Measurements from ENCODE around the gene DNER.

Gene DNER

GRCh38 chr2:229467783-229468182, 246.6 kb downstream of the DNER start:
- DNase-seq (ENCODE audit: low read depth in 1 of 2, low spot score in 1 of 2) = no peak
- Histone ChIP-seq H3K27ac (replicated peaks) (no peak overlapping the region), H3K4me3 (replicated peaks; ENCODE audit: insufficient read depth, low read length) (no peak overlapping the region), H3K27me3 (ENCODE audit: insufficient read depth, poor library complexity, severe bottlenecking) (no peaks in the 10 kb centered on the region)
- TF ChIP-seq SPI1 (IDR thresholded peaks at IDR 0.05; ENCODE audit: borderline replicate concordance, low read depth) (no peak), REST (IDR thresholded peaks at IDR 0.05; ENCODE audit: insufficient replicate concordance, low read depth) (no peak), GABPA (IDR thresholded peaks at IDR 0.05; ENCODE audit: low read depth) (no peak), POLR2AphosphoS5 (IDR thresholded peaks at IDR 0.05; ENCODE audit: low read depth) (no peak)
- TF ChIP-seq, protein P1, sequence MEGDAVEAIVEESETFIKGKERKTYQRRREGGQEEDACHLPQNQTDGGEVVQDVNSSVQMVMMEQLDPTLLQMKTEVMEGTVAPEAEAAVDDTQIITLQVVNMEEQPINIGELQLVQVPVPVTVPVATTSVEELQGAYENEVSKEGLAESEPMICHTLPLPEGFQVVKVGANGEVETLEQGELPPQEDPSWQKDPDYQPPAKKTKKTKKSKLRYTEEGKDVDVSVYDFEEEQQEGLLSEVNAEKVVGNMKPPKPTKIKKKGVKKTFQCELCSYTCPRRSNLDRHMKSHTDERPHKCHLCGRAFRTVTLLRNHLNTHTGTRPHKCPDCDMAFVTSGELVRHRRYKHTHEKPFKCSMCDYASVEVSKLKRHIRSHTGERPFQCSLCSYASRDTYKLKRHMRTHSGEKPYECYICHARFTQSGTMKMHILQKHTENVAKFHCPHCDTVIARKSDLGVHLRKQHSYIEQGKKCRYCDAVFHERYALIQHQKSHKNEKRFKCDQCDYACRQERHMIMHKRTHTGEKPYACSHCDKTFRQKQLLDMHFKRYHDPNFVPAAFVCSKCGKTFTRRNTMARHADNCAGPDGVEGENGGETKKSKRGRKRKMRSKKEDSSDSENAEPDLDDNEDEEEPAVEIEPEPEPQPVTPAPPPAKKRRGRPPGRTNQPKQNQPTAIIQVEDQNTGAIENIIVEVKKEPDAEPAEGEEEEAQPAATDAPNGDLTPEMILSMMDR (IDR thresholded peaks at IDR 0.05; ENCODE audit: insufficient read depth, low read length) = no peak

GRCh38 chr2:229463841-229464346, 250.5 kb downstream of the DNER start:
- H3K27me3 ChIP-seq (ENCODE audit: insufficient read depth, poor library complexity, severe bottlenecking) = no peaks in the 10 kb centered on the region
- H3K4me3 ChIP-seq (replicated peaks; ENCODE audit: insufficient read depth, low read length) = no peak overlapping the region
- DNase-seq (ENCODE audit: low read depth in 1 of 2, low spot score in 1 of 2) = no peak
- TF ChIP-seq REST (IDR thresholded peaks at IDR 0.05; ENCODE audit: insufficient replicate concordance, low read depth) = no peak
- no peak for TF ChIP-seq POLR2AphosphoS5 (IDR thresholded peaks at IDR 0.05; ENCODE audit: low read depth)
- TF ChIP-seq GABPA (IDR thresholded peaks at IDR 0.05; ENCODE audit: low read depth) = no peak
- TF ChIP-seq SPI1 (IDR thresholded peaks at IDR 0.05; ENCODE audit: borderline replicate concordance, low read depth) = no peak
- TF ChIP-seq, protein P1 (IDR thresholded peaks at IDR 0.05; ENCODE audit: insufficient read depth, low read length) = no peak
- no peak overlapping the region for H3K27ac ChIP-seq (replicated peaks)

- H3K27ac ChIP-seq (replicated peaks) = no peak overlapping the region
- TF ChIP-seq GABPA (IDR thresholded peaks at IDR 0.05; ENCODE audit: low read depth) (no peak), REST (IDR thresholded peaks at IDR 0.05; ENCODE audit: insufficient replicate concordance, low read depth) (no peak), POLR2AphosphoS5 (IDR thresholded peaks at IDR 0.05; ENCODE audit: low read depth) (no peak), SPI1 (IDR thresholded peaks at IDR 0.05; ENCODE audit: borderline replicate concordance, low read depth) (no peak)
- TF ChIP-seq, protein P1 (IDR thresholded peaks at IDR 0.05; ENCODE audit: insufficient read depth, low read length) = no peak
Observed at GRCh38 chr2:229462112-229462511, 252.2 kb downstream of the DNER start.

More at GRCh38 chr2:229462112-229462511, 252.2 kb downstream of the DNER start:
- no peak for DNase-seq (ENCODE audit: low read depth in 1 of 2, low spot score in 1 of 2)
- H3K4me3 ChIP-seq (replicated peaks; ENCODE audit: insufficient read depth, low read length) = no peak overlapping the region
- H3K27me3 ChIP-seq (ENCODE audit: insufficient read depth, poor library complexity, severe bottlenecking) = no peaks in the 10 kb centered on the region
